Astrocyte of the spinal cord (primary cell): ENCODE results near the gene HTATIP2.
"Not testable (repeated sequence)": the region's sequence is repeated elsewhere in the genome, so short reads cannot be mapped to it uniquely, and the experiment has no call there.

Experiments used
- DNase-seq: peaks from one replicate; pipeline ENCODE4 v3.0.0; 2011; ENCODE audit warnings: low read depth, low spot score
- H3K4me3 ChIP-seq: 2 replicates; pipeline ENCODE4 v1.5.1; 2011; ENCODE audit warnings: low read depth, mild to moderate bottlenecking, low read length, moderate library complexity
- CTCF ChIP-seq: IDR thresholded peaks from 2 replicates; pipeline ENCODE4 v1.5.1; 2012; ENCODE audit warnings: low read depth, mild to moderate bottlenecking, low read length, inconsistent platforms
- in situ Hi-C: cut with HindIII; loops from 2 replicates; pipeline ENCODE4 v1.10.0; 2017; ENCODE audit warnings: low sequenced_read_pairs

Gene HTATIP2

GRCh38 chr11:20357150-20357549 lies 6.4 kb upstream of the HTATIP2 start:
- no peak for TF ChIP-seq CTCF
- in situ Hi-C loops = loop anchor here (25.0 kb wide), 1 partner anchor 220 kb away; no protein-coding TSS in a partner anchor
- no peak overlapping the region for H3K4me3 ChIP-seq
- no peak for DNase-seq

GRCh38 chr11:20360650-20361049 lies 2.9 kb upstream of the HTATIP2 start:
- peak; percentile 56 for DNase-seq
- in situ Hi-C loops = loop anchor here (25.0 kb wide), 1 partner anchor 223 kb away; no protein-coding TSS in a partner anchor
- no peak overlapping the region for H3K4me3 ChIP-seq
- TF ChIP-seq CTCF = no peak

GRCh38 chr11:20362481-20362880 lies 1.0 kb upstream of the HTATIP2 start:
- TF ChIP-seq CTCF = no peak
- H3K4me3 ChIP-seq = no peak overlapping the region
- in situ Hi-C loops = loop anchor here (25.0 kb wide), 1 partner anchor 225 kb away; no protein-coding TSS in a partner anchor
- DNase-seq = no peak

GRCh38 chr11:20363149-20363499 lies 390 bp upstream of the HTATIP2 start:
- no peak for DNase-seq
- in situ Hi-C loops = loop anchor here (25.0 kb wide), 1 partner anchor 226 kb away; no protein-coding TSS in a partner anchor
- peak overlapping the region; percentile 53 for H3K4me3 ChIP-seq

GRCh38 chr11:20364341-20364792 lies 853 bp downstream of the HTATIP2 start:
- DNase-seq = no peak
- no peak for TF ChIP-seq CTCF
- in situ Hi-C loops = loop anchor here (25.0 kb wide), 1 partner anchor 227 kb away; no protein-coding TSS in a partner anchor

More at GRCh38 chr11:20363149-20363499, 390 bp upstream of the HTATIP2 start:
- TF ChIP-seq CTCF = no peak

GRCh38 chr11:20365465-20365864 lies 2.0 kb downstream of the HTATIP2 start:
- in situ Hi-C loops = loop anchor here (25.0 kb wide), 1 partner anchor 228 kb away; no protein-coding TSS in a partner anchor
- H3K4me3 ChIP-seq, DNase-seq: not testable (repeated sequence)

More at GRCh38 chr11:20364341-20364792, 853 bp downstream of the HTATIP2 start:
- H3K4me3 ChIP-seq = peak overlapping the region; percentile 53

GRCh38 chr11:20367313-20367948 lies 3.9 kb downstream of the HTATIP2 start:
- peak; percentile 93 for DNase-seq
- no peak overlapping the region for H3K4me3 ChIP-seq
- in situ Hi-C loops = loop anchor here (25.0 kb wide), 1 partner anchor 230 kb away; no protein-coding TSS in a partner anchor
- no peak for TF ChIP-seq CTCF
